Measurements from ENCODE around the gene PARP3.

PARP3 gene

GRCh38 chr3:51959651-51960050 lies 17.5 kb downstream of the PARP3 start:
- TF ChIP-seq RAD21 (IDR thresholded peaks at IDR 0.05; ENCODE audit: low read depth), result no peak
- TF ChIP-seq, protein P1, sequence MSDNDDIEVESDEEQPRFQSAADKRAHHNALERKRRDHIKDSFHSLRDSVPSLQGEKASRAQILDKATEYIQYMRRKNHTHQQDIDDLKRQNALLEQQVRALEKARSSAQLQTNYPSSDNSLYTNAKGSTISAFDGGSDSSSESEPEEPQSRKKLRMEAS (IDR thresholded peaks at IDR 0.05), result no peak
- no peak for TF ChIP-seq CEBPB (IDR thresholded peaks at IDR 0.05)
- TF ChIP-seq, protein P2, sequence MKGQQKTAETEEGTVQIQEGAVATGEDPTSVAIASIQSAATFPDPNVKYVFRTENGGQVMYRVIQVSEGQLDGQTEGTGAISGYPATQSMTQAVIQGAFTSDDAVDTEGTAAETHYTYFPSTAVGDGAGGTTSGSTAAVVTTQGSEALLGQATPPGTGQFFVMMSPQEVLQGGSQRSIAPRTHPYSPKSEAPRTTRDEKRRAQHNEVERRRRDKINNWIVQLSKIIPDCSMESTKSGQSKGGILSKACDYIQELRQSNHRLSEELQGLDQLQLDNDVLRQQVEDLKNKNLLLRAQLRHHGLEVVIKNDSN (IDR thresholded peaks at IDR 0.05), result no peak
- TF ChIP-seq, protein P3, sequence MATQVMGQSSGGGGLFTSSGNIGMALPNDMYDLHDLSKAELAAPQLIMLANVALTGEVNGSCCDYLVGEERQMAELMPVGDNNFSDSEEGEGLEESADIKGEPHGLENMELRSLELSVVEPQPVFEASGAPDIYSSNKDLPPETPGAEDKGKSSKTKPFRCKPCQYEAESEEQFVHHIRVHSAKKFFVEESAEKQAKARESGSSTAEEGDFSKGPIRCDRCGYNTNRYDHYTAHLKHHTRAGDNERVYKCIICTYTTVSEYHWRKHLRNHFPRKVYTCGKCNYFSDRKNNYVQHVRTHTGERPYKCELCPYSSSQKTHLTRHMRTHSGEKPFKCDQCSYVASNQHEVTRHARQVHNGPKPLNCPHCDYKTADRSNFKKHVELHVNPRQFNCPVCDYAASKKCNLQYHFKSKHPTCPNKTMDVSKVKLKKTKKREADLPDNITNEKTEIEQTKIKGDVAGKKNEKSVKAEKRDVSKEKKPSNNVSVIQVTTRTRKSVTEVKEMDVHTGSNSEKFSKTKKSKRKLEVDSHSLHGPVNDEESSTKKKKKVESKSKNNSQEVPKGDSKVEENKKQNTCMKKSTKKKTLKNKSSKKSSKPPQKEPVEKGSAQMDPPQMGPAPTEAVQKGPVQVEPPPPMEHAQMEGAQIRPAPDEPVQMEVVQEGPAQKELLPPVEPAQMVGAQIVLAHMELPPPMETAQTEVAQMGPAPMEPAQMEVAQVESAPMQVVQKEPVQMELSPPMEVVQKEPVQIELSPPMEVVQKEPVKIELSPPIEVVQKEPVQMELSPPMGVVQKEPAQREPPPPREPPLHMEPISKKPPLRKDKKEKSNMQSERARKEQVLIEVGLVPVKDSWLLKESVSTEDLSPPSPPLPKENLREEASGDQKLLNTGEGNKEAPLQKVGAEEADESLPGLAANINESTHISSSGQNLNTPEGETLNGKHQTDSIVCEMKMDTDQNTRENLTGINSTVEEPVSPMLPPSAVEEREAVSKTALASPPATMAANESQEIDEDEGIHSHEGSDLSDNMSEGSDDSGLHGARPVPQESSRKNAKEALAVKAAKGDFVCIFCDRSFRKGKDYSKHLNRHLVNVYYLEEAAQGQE (IDR thresholded peaks at IDR 0.05; ENCODE audit: low read depth), result no peak
- no peak for TF ChIP-seq TCF12 (IDR thresholded peaks at IDR 0.05; ENCODE audit: low read depth)
- TF ChIP-seq FOXM1 (IDR thresholded peaks at IDR 0.05; ENCODE audit: borderline replicate concordance, low read depth), result no peak
- no peak for TF ChIP-seq YY1 (IDR thresholded peaks at IDR 0.05; ENCODE audit: low read depth)
- no peak for TF ChIP-seq EGR1 (IDR thresholded peaks at IDR 0.05)
- TF ChIP-seq TEAD4 (IDR thresholded peaks at IDR 0.05), result no peak
- no peak for TF ChIP-seq TAF1 (IDR thresholded peaks at IDR 0.05; ENCODE audit: low read depth)
- TF ChIP-seq CREB1 (IDR thresholded peaks at IDR 0.05; ENCODE audit: low read depth), result no peak
- no peak for TF ChIP-seq ZBTB7A (IDR thresholded peaks at IDR 0.05; ENCODE audit: low read depth)
- TF ChIP-seq EP300 (IDR thresholded peaks at IDR 0.05; ENCODE audit: borderline replicate concordance), result no peak
- no peak for TF ChIP-seq NFIC (IDR thresholded peaks at IDR 0.05)

- TF ChIP-seq, protein P2 (IDR thresholded peaks at IDR 0.05), result no peak
- TF ChIP-seq CEBPB (IDR thresholded peaks at IDR 0.05), result no peak
- no peak for TF ChIP-seq EGR1 (IDR thresholded peaks at IDR 0.05)
- no peak for TF ChIP-seq CREB1 (IDR thresholded peaks at IDR 0.05; ENCODE audit: low read depth)
- TF ChIP-seq, protein P3 (IDR thresholded peaks at IDR 0.05; ENCODE audit: low read depth), result no peak
- no peak for TF ChIP-seq TEAD4 (IDR thresholded peaks at IDR 0.05)
- no peak for TF ChIP-seq YY1 (IDR thresholded peaks at IDR 0.05; ENCODE audit: low read depth)
- no peak for TF ChIP-seq RAD21 (IDR thresholded peaks at IDR 0.05; ENCODE audit: low read depth)
- TF ChIP-seq ZBTB7A (IDR thresholded peaks at IDR 0.05; ENCODE audit: low read depth), result no peak
- TF ChIP-seq TCF12 (IDR thresholded peaks at IDR 0.05; ENCODE audit: low read depth), result no peak
- TF ChIP-seq FOXM1 (IDR thresholded peaks at IDR 0.05; ENCODE audit: borderline replicate concordance, low read depth), result no peak
- no peak for TF ChIP-seq EP300 (IDR thresholded peaks at IDR 0.05; ENCODE audit: borderline replicate concordance)
- TF ChIP-seq TAF1 (IDR thresholded peaks at IDR 0.05; ENCODE audit: low read depth), result no peak
- no peak for TF ChIP-seq NFIC (IDR thresholded peaks at IDR 0.05)
- TF ChIP-seq, protein P1 (IDR thresholded peaks at IDR 0.05), result no peak
These were observed 18.2 kb downstream of the PARP3 start for GRCh38 chr3:51960386-51960785.

- TF ChIP-seq TCF12 (IDR thresholded peaks at IDR 0.05; ENCODE audit: low read depth) (no peak), CREB1 (IDR thresholded peaks at IDR 0.05; ENCODE audit: low read depth) (no peak), TAF1 (IDR thresholded peaks at IDR 0.05; ENCODE audit: low read depth) (no peak), RAD21 (IDR thresholded peaks at IDR 0.05; ENCODE audit: low read depth) (no peak), FOXM1 (IDR thresholded peaks at IDR 0.05; ENCODE audit: borderline replicate concordance, low read depth) (no peak), CEBPB (IDR thresholded peaks at IDR 0.05) (no peak), YY1 (IDR thresholded peaks at IDR 0.05; ENCODE audit: low read depth) (no peak), ZBTB7A (IDR thresholded peaks at IDR 0.05; ENCODE audit: low read depth) (no peak), NFIC (IDR thresholded peaks at IDR 0.05) (no peak), EGR1 (IDR thresholded peaks at IDR 0.05) (no peak), TEAD4 (IDR thresholded peaks at IDR 0.05) (no peak), EP300 (IDR thresholded peaks at IDR 0.05; ENCODE audit: borderline replicate concordance) (no peak)
- TF ChIP-seq, protein P3 (IDR thresholded peaks at IDR 0.05; ENCODE audit: low read depth), result no peak
- TF ChIP-seq, protein P2 (IDR thresholded peaks at IDR 0.05), result no peak
- TF ChIP-seq, protein P1 (IDR thresholded peaks at IDR 0.05), result no peak
These were observed 18.8 kb downstream of the PARP3 start for GRCh38 chr3:51961011-51961410.
